MM.1S (cell line): ENCODE data around the gene ZNF835.

Experiments used
- DNase-seq: peaks from one replicate; pipeline ENCODE4 v3.0.0-alpha.2; 2015
- H2AFZ ChIP-seq: fragments of 300-600 bp; sonication (generic); 2 replicates; pipeline ENCODE4 v1.6.0; 2016; ENCODE audit warnings: antibody characterized with exemption, low read length
- H3F3A ChIP-seq: fragments of 300-600 bp; sonication (generic); 2 replicates; pipeline ENCODE4 v1.6.1; 2016; ENCODE audit warnings: mild to moderate bottlenecking, antibody characterized with exemption, low read length, moderate library complexity, mixed read lengths; ENCODE audit not compliant: insufficient read depth
- H3K27ac ChIP-seq: fragments of 300-600 bp; sonication (generic); 2 replicates; pipeline ENCODE4 v1.5.1; 2016; ENCODE audit warnings: mild to moderate bottlenecking, low read length
- H3K27me3 ChIP-seq: fragments of 300-600 bp; sonication (generic); replicated peaks from 2 replicates; pipeline ENCODE4 v1.6.0; 2016; ENCODE audit warnings: low read length; ENCODE audit not compliant: insufficient read depth
- H3K36me3 ChIP-seq: fragments of 300-600 bp; sonication (generic); replicated peaks from 2 replicates; pipeline ENCODE4 v1.6.1; 2016; ENCODE audit warnings: mild to moderate bottlenecking, low read length, mixed read lengths; ENCODE audit not compliant: insufficient read depth
- H3K4me1 ChIP-seq: fragments of 300-600 bp; sonication (generic); 2 replicates; pipeline ENCODE4 v1.6.1; 2016; ENCODE audit warnings: low read length, mixed read lengths
- H3K4me2 ChIP-seq: fragments of 300-600 bp; sonication (generic); 2 replicates; pipeline ENCODE4 v1.6.0; 2016; ENCODE audit warnings: low read depth, low read length
- H3K4me3 ChIP-seq: fragments of 300-600 bp; sonication (generic); 2 replicates; pipeline ENCODE4 v1.5.1; 2016; ENCODE audit warnings: low read length, mixed read lengths
- H3K79me2 ChIP-seq: fragments of 300-600 bp; sonication (generic); 2 replicates; pipeline ENCODE4 v1.6.1; 2016; ENCODE audit warnings: mixed run types, low read length, mixed read lengths
- H3K9ac ChIP-seq: fragments of 300-600 bp; sonication (generic); 2 replicates; pipeline ENCODE4 v1.6.1; 2016; ENCODE audit warnings: low read length, mixed read lengths
- H3K9me2 ChIP-seq: fragments of 300-600 bp; sonication (generic); replicated peaks from 2 replicates; pipeline ENCODE4 v1.6.1; 2016; ENCODE audit warnings: mild to moderate bottlenecking, low read length, mixed read lengths; ENCODE audit not compliant: insufficient read depth
- H3K9me3 ChIP-seq: fragments of 300-600 bp; sonication (generic); replicated peaks from 2 replicates; pipeline ENCODE4 v1.6.1; 2016; ENCODE audit warnings: mild to moderate bottlenecking, low read length, mixed read lengths; ENCODE audit not compliant: insufficient read depth
- H4K20me1 ChIP-seq: fragments of 300-600 bp; sonication (generic); 2 replicates; pipeline ENCODE4 v1.6.1; 2016; ENCODE audit warnings: mild to moderate bottlenecking, low read length, moderate library complexity, mixed read lengths; ENCODE audit not compliant: insufficient read depth
- EZH2 ChIP-seq: fragments of 300-600 bp; sonication (generic); optimal IDR thresholded peaks from 2 replicates; pipeline ENCODE3; 2017; ENCODE audit warnings: low read depth, mild to moderate bottlenecking, antibody characterized with exemption, low read length, mixed read lengths
- EZH2phosphoT487 ChIP-seq: fragments of 300-600 bp; sonication (generic); IDR thresholded peaks from 2 replicates; pipeline ENCODE4 v1.6.1; 2018; ENCODE audit warnings: antibody characterized with exemption, low read length
- TF ChIP-seq, protein P1 (sequence below): fragments of 300-600 bp; sonication (generic); IDR thresholded peaks from 2 replicates; pipeline ENCODE4 v1.5.1; 2016; ENCODE audit warnings: antibody characterized with exemption, low read length, mixed read lengths

The ZNF835 gene

DNA sequence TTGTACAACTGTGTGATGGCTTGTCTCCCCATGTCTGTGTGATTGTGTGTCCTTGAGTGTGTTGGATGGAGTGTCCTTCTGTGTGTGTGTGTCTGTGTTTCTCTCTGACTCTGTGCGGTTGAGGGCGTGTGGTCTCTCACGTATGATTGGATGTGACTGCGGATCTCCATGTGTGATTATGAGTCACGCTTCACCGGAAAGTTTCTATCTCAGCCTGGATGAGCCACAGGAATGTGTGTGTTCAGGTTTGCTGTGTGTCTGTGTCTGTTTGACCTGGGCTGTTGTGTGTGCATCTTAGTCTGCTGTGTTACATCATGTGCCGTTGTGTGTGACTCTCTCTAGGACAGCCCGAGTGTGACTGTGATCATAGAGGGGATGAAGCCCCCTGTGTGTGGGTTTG lies 15.5 kb upstream of the ZNF835 start:
- H2AFZ ChIP-seq: no peak overlapping the region
- no peak overlapping the region for H3K4me3 ChIP-seq
- no peak for TF ChIP-seq EZH2phosphoT487
- TF ChIP-seq, protein P1, sequence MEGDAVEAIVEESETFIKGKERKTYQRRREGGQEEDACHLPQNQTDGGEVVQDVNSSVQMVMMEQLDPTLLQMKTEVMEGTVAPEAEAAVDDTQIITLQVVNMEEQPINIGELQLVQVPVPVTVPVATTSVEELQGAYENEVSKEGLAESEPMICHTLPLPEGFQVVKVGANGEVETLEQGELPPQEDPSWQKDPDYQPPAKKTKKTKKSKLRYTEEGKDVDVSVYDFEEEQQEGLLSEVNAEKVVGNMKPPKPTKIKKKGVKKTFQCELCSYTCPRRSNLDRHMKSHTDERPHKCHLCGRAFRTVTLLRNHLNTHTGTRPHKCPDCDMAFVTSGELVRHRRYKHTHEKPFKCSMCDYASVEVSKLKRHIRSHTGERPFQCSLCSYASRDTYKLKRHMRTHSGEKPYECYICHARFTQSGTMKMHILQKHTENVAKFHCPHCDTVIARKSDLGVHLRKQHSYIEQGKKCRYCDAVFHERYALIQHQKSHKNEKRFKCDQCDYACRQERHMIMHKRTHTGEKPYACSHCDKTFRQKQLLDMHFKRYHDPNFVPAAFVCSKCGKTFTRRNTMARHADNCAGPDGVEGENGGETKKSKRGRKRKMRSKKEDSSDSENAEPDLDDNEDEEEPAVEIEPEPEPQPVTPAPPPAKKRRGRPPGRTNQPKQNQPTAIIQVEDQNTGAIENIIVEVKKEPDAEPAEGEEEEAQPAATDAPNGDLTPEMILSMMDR: no peak
- no peak for TF ChIP-seq EZH2
- no peak overlapping the region for H3K9ac ChIP-seq
- H3K9me2 ChIP-seq: no peaks in the 10 kb centered on the region
- no peaks in the 10 kb centered on the region for H3K4me1 ChIP-seq
- H3K27me3 ChIP-seq: no peaks in the 10 kb centered on the region
- H3K9me3 ChIP-seq: no peaks in the 10 kb centered on the region
- H3K4me2 ChIP-seq: no peak overlapping the region
- H4K20me1 ChIP-seq: no peaks in the 10 kb centered on the region
- no peaks in the 10 kb centered on the region for H3K79me2 ChIP-seq
- H3F3A ChIP-seq: no peaks in the 10 kb centered on the region
- no peak for DNase-seq
- H3K36me3 ChIP-seq: no peaks in the 10 kb centered on the region
- H3K27ac ChIP-seq: no peak overlapping the region

DNA sequence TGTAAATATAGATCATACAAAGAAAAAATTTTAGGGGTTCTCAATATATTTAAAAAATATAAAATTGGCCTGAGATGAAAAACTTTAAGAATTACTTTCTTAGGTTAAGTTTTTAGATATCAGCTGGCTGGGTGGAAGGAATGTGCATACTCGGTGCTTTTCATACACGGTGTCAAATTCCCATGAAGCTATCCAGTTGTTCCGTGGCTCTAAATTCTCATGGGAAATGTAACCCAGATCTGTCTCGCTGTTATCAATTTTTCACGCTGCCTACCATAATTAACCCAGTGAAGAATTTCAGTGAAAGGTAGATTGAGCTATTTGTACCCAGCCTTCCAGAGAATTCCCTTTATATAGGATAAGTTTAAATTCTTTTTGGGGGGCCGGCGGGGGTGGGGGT lies 11.6 kb upstream of the ZNF835 start:
- TF ChIP-seq EZH2 (no peak), EZH2phosphoT487 (no peak)
- TF ChIP-seq, protein P1: no peak
- no peak overlapping the region for H3K27ac ChIP-seq
- H3F3A ChIP-seq: no peaks in the 10 kb centered on the region
- no peaks in the 10 kb centered on the region for H3K36me3 ChIP-seq
- no peaks in the 10 kb centered on the region for H3K79me2 ChIP-seq
- DNase-seq: no peak
- no peak overlapping the region for H3K4me3 ChIP-seq
- no peaks in the 10 kb centered on the region for H3K4me1 ChIP-seq
- no peaks in the 10 kb centered on the region for H3K9me3 ChIP-seq
- no peaks in the 10 kb centered on the region for H4K20me1 ChIP-seq
- H2AFZ ChIP-seq: no peak overlapping the region
- H3K9ac ChIP-seq: no peak overlapping the region
- H3K27me3 ChIP-seq: no peaks in the 10 kb centered on the region
- no peak overlapping the region for H3K4me2 ChIP-seq
- H3K9me2 ChIP-seq: no peaks in the 10 kb centered on the region

DNA sequence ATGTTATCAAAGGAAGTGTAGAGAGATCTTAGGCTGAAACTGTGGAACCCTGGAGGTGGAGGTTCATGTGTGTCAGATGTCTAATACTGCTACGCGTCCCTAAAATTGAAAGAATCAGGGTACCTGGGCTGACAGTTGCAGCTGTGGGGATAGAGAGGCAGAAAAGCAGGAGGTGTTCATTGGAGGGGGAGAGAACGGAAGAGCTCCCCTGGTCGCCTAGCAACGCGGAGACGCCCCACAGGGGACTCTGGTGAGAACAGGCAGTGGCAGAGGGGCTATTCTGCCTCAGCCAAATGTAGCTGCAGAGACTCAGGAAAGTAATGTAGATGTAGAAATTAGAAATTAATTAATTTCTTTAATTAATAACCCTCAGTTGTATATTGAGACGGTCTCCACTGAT lies 10.1 kb upstream of the ZNF835 start:
- no peak for DNase-seq
- Histone ChIP-seq H3K9me2 (no peaks in the 10 kb centered on the region), H2AFZ (no peak overlapping the region), H3K9ac (no peak overlapping the region), H4K20me1 (no peaks in the 10 kb centered on the region), H3K4me3 (no peak overlapping the region), H3K9me3 (no peaks in the 10 kb centered on the region), H3K4me1 (no peaks in the 10 kb centered on the region), H3K27ac (no peak overlapping the region), H3K27me3 (no peaks in the 10 kb centered on the region), H3K36me3 (no peaks in the 10 kb centered on the region), H3K4me2 (no peak overlapping the region), H3K79me2 (no peaks in the 10 kb centered on the region), H3F3A (no peaks in the 10 kb centered on the region)
- TF ChIP-seq, protein P1: no peak
- TF ChIP-seq EZH2phosphoT487 (no peak), EZH2 (no peak)
